ENCODE data around the gene CFAP97.

CFAP97 gene

DNA sequence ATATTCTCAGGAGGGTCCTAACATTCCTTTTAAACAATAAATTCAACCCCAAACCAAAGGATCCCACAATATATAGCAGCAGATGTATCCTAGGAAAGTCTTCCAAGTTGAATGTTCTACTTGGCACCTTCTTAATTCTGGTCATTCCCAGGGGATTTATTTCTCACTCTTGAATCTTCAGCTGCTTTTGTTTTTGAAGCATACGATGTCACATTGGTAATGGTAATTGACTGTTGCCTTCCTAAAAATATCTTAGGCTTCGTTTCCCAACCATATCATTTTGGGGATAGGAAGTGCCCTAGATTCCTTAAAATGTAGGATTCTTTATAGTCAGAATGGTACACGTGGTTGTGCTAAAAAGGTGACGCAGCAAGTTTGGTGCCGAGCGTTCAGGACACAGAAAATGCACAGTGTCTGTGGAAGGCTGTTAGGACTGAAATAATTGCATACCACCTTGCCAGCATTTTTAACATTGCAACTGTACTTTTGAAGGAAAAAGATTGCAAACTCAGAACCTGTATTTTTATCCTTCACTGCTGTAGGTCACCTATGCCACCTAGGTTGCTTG is 13.7 kb upstream of the CFAP97 start:
- no peak overlapping the region for H3K4me2 ChIP-seq (ENCODE audit: low read length)
- TF ChIP-seq, protein P1, sequence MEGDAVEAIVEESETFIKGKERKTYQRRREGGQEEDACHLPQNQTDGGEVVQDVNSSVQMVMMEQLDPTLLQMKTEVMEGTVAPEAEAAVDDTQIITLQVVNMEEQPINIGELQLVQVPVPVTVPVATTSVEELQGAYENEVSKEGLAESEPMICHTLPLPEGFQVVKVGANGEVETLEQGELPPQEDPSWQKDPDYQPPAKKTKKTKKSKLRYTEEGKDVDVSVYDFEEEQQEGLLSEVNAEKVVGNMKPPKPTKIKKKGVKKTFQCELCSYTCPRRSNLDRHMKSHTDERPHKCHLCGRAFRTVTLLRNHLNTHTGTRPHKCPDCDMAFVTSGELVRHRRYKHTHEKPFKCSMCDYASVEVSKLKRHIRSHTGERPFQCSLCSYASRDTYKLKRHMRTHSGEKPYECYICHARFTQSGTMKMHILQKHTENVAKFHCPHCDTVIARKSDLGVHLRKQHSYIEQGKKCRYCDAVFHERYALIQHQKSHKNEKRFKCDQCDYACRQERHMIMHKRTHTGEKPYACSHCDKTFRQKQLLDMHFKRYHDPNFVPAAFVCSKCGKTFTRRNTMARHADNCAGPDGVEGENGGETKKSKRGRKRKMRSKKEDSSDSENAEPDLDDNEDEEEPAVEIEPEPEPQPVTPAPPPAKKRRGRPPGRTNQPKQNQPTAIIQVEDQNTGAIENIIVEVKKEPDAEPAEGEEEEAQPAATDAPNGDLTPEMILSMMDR (IDR thresholded peaks at IDR 0.05; ENCODE audit: low read depth, low read length) = no peak
- TF ChIP-seq EZH2phosphoT487 (IDR thresholded peaks at IDR 0.05; ENCODE audit: low read depth) = no peak
- H3K4me3 ChIP-seq (ENCODE audit: low read length) = no peak overlapping the region
- peaks cover 30% of the 10 kb centered on the region for H3K4me1 ChIP-seq (ENCODE audit: low read length)
- no peaks in the 10 kb centered on the region for H3K9me3 ChIP-seq (ENCODE audit: insufficient read depth, low read length)
- H3K9ac ChIP-seq (ENCODE audit: low read length) = no peak overlapping the region
- H3K27ac ChIP-seq (ENCODE audit: low read length) = no peak overlapping the region
- no peaks in the 10 kb centered on the region for H3K36me3 ChIP-seq (replicated peaks; ENCODE audit: low read depth, low read length)
- H3K79me2 ChIP-seq (ENCODE audit: low read length) = peaks cover 93% of the 10 kb centered on the region
- no peaks in the 10 kb centered on the region for H3K27me3 ChIP-seq (ENCODE audit: low read depth, low read length)
- no peak overlapping the region for H2AFZ ChIP-seq (ENCODE audit: low read depth, low read length)
- H4K20me1 ChIP-seq (ENCODE audit: insufficient read depth, low read length) = peaks cover 36% of the 10 kb centered on the region

DNA sequence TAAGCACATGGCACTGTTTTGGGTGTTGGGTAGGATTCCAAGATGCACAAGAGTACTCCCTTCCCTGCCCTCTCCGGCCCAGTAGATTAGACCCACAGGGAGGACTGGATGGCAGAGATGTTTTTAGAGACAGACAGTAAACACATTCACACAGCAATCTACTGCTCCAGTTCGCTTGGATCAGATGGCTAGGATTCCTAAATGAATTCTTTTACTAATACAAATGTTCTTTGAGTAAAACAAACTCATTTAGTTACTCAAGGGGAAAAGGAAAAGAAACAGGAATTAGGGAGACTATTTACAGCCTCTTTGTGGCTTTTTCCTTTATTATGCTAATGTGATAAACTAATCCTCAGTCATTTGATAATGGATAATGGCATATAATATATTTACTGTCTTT is 11.5 kb upstream of the CFAP97 start:
- H4K20me1 ChIP-seq (ENCODE audit: insufficient read depth, low read length) = peaks cover 25% of the 10 kb centered on the region
- TF ChIP-seq, protein P1 (IDR thresholded peaks at IDR 0.05; ENCODE audit: low read depth, low read length) = no peak
- no peak for TF ChIP-seq EZH2phosphoT487 (IDR thresholded peaks at IDR 0.05; ENCODE audit: low read depth)
- peaks cover 93% of the 10 kb centered on the region for H3K79me2 ChIP-seq (ENCODE audit: low read length)
- no peaks in the 10 kb centered on the region for H3K9me3 ChIP-seq (ENCODE audit: insufficient read depth, low read length)
- no peaks in the 10 kb centered on the region for H3K36me3 ChIP-seq (replicated peaks; ENCODE audit: low read depth, low read length)
- no peak overlapping the region for H3K27ac ChIP-seq (ENCODE audit: low read length)
- no peak overlapping the region for H3K9ac ChIP-seq (ENCODE audit: low read length)
- H2AFZ ChIP-seq (ENCODE audit: low read depth, low read length) = no peak overlapping the region
- H3K4me3 ChIP-seq (ENCODE audit: low read length) = no peak overlapping the region
- no peaks in the 10 kb centered on the region for H3K27me3 ChIP-seq (ENCODE audit: low read depth, low read length)
- H3K4me1 ChIP-seq (ENCODE audit: low read length) = peaks cover 34% of the 10 kb centered on the region
- no peak overlapping the region for H3K4me2 ChIP-seq (ENCODE audit: low read length)

DNA sequence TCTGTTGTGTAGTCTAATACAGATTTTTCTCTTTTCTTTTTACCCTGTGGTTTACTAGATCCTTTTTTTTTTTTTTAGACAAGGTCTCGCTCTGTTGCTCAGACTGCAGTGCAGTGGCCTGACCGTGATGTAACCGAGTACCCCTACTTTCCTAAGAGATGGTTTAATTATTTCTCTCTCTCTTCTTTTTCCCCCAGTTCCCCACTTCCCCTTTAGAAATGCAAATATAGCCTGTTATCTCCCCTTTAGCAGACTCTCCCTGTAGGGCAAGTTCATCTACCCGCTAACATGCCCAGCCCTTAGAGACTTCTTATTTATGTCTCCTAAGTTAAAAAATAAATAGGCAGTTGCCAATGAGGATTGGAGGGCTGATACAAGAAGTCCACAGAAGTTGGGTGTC is 10.1 kb upstream of the CFAP97 start:
- peak overlapping the region; percentile 84 for H3K4me2 ChIP-seq (ENCODE audit: low read length)
- peaks cover 18% of the 10 kb centered on the region; the same call in 1 of the 2 replicates for H4K20me1 ChIP-seq (ENCODE audit: insufficient read depth, low read length)

DNA sequence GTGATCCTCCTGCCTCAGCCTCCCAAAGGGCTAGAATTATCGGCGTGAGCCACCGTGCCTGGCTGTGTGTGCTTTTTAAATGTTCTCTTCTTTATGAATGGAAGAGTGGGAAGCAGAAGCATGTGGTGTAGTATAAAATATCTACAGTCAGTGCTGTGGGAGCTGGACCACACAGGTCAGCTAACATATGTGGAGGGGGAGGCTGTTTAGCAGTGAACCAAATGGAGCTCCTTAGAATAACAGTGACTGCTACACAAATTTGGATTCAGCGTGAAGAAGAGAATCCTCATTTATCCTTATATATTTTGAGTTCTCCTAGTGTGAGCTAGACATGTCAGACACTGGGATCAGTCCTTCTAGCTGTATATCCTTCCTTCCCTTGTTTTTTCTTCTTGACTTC is 8.8 kb upstream of the CFAP97 start:
- Histone ChIP-seq H2AFZ (ENCODE audit: low read depth, low read length) (no peak overlapping the region), H3K27ac (ENCODE audit: low read length) (peak overlapping the region; percentile 86), H3K36me3 (replicated peaks; ENCODE audit: low read depth, low read length) (no peaks in the 10 kb centered on the region), H3K9ac (ENCODE audit: low read length) (peak overlapping the region; percentile 52; the same call in 1 of the 2 replicates), H3K4me1 (ENCODE audit: low read length) (peaks cover 25% of the 10 kb centered on the region), H3K4me3 (ENCODE audit: low read length) (peak overlapping the region; percentile 68), H3K27me3 (ENCODE audit: low read depth, low read length) (no peaks in the 10 kb centered on the region), H3K4me2 (ENCODE audit: low read length) (peak overlapping the region; percentile 84), H4K20me1 (ENCODE audit: insufficient read depth, low read length) (peaks cover 8% of the 10 kb centered on the region; the same call in 1 of the 2 replicates), H3K79me2 (ENCODE audit: low read length) (peaks cover 74% of the 10 kb centered on the region), H3K9me3 (ENCODE audit: insufficient read depth, low read length) (no peaks in the 10 kb centered on the region)
- TF ChIP-seq EZH2phosphoT487 (IDR thresholded peaks at IDR 0.05; ENCODE audit: low read depth) = no peak
- TF ChIP-seq, protein P1 (IDR thresholded peaks at IDR 0.05; ENCODE audit: low read depth, low read length) = no peak

More for the DNA sequence above, 10.1 kb upstream of the CFAP97 start:
- Histone ChIP-seq H3K27me3 (ENCODE audit: low read depth, low read length) (no peaks in the 10 kb centered on the region), H3K36me3 (replicated peaks; ENCODE audit: low read depth, low read length) (no peaks in the 10 kb centered on the region), H3K79me2 (ENCODE audit: low read length) (peaks cover 86% of the 10 kb centered on the region), H3K4me3 (ENCODE audit: low read length) (peak overlapping the region; percentile 68), H3K27ac (ENCODE audit: low read length) (peak overlapping the region; percentile 86), H3K4me1 (ENCODE audit: low read length) (peaks cover 25% of the 10 kb centered on the region), H3K9ac (ENCODE audit: low read length) (peak overlapping the region; percentile 52), H2AFZ (ENCODE audit: low read depth, low read length) (no peak overlapping the region), H3K9me3 (ENCODE audit: insufficient read depth, low read length) (no peaks in the 10 kb centered on the region)
- TF ChIP-seq EZH2phosphoT487 (IDR thresholded peaks at IDR 0.05; ENCODE audit: low read depth) = no peak
- TF ChIP-seq, protein P1 (IDR thresholded peaks at IDR 0.05; ENCODE audit: low read depth, low read length) = no peak
